H1 (cell line): Measurements from ENCODE around the gene MICALL2. TPM values are rescaled to one million over a fixed set of nuclear protein-coding genes. Genes with fewer than 3 reads are reported as not detected.

Source experiments
- FOSL1 ChIP-seq: IDR thresholded peaks from 2 replicates; pipeline ENCODE4 v1.6.1; 2011; ENCODE audit warnings: mild to moderate bottlenecking, low read depth, low read length, moderate library complexity; ENCODE audit not compliant: insufficient read depth
- SP4 ChIP-seq: IDR thresholded peaks from 2 replicates; pipeline ENCODE4 v1.6.1; 2012; ENCODE audit warnings: low read length, inconsistent platforms
- polyA plus RNA-seq, 7 experiments: library from polyadenylated mRNA; depleted of rRNA in 3 of 7; stranded (reverse) in 5 of 7; unstranded in 2 of 7; fragments of >200 nt in 5 of 7; fragments of 200-250 nt in 2 of 7; gene quantifications; 1 replicate in 5 of 7; 2 replicates in 1 of 7; 4 replicates in 1 of 7; pipeline versions ENCODE4 v1.2.1 to v1.2.3, GENCODE V29; 2011 to 2013; ENCODE audit warnings: missing spikeins in 2 of 7, mixed read lengths in 2 of 7
- total RNA-seq: library from RNA; stranded (reverse); fragmentation: NEBNext Ultra II Directional; extraction: Animal tissue kit (Norgen Biotek cat#: 25700); gene quantifications from 2 replicates; pipeline ENCODE4 v1.2.1, GENCODE V29; 2021

Gene MICALL2
- total and polyA plus RNA-seq, 2 of the 8 experiments (the other 6 are each of a cell fraction or from before 2014, with no cell fraction given) = 5.3 to 8.5 TPM

GRCh38 chr7:1434165-1434718 lies 25.0 kb downstream of the MICALL2 start (continued):
- no peak for TF ChIP-seq SP4
- TF ChIP-seq FOSL1 = no peak
